GM20000 (cell line): ENCODE measurements around the gene TICRR.

ENCODE experiments used
- DNase-seq: peaks from one replicate; pipeline ENCODE4 v3.0.0; 2012; ENCODE audit warnings: low spot score
- CTCF ChIP-seq: IDR thresholded peaks from 2 replicates; pipeline ENCODE4 v1.5.1; 2012; ENCODE audit warnings: mild to moderate bottlenecking, control low read depth; ENCODE audit errors: extremely low read depth, missing control alignments

The TICRR gene

GRCh38 chr15:89670971-89671560 lies 95.8 kb downstream of the TICRR start:
- DNase-seq, result no peak
- no peak for TF ChIP-seq CTCF

GRCh38 chr15:89671687-89672086 lies 96.4 kb downstream of the TICRR start:
- TF ChIP-seq CTCF, result no peak
- no peak for DNase-seq

GRCh38 chr15:89672221-89673164 lies 97.2 kb downstream of the TICRR start:
- DNase-seq, result no peak
- TF ChIP-seq CTCF, result no peak

- peak; percentile 34 for TF ChIP-seq CTCF
- DNase-seq, result no peak
These were observed 97.9 kb downstream of the TICRR start for GRCh38 chr15:89673165-89673512.

- TF ChIP-seq CTCF, result no peak
These were observed 99.3 kb downstream of the TICRR start for GRCh38 chr15:89674526-89674925.

GRCh38 chr15:89675606-89676005 lies 100.3 kb downstream of the TICRR start:
- no peak for TF ChIP-seq CTCF
- DNase-seq, result no peak

More at GRCh38 chr15:89674526-89674925, 99.3 kb downstream of the TICRR start:
- no peak for DNase-seq

GRCh38 chr15:89677381-89677780 lies 102.1 kb downstream of the TICRR start:
- no peak for DNase-seq
- TF ChIP-seq CTCF, result no peak
